HepG2 (cell line): ENCODE results near the gene CPM. TPM values are rescaled to one million over a fixed set of nuclear protein-coding genes. Genes with fewer than 3 reads are reported as not detected.

Source experiments
- ARID4A ChIP-seq: sonication (generic); formaldehyde crosslinking; IDR thresholded peaks from 2 replicates; pipeline ENCODE4 v1.5.0; 2020; ENCODE audit warnings: mild to moderate bottlenecking, missing genetic modification reagents, borderline replicate concordance
- ARNT ChIP-seq: fragments of 450-650 bp; IDR thresholded peaks from 2 replicates; pipeline ENCODE4 v1.6.1; 2017
- FOXP1 ChIP-seq, 2 experiments: fragments of 450-650 bp in 1 of 2; IDR thresholded peaks; 2 replicates each; pipeline ENCODE4 v1.6.1; 2017 to 2018; ENCODE audit warnings: antibody characterized with exemption in 1 of 2
- GZF1 ChIP-seq: sonication (generic); formaldehyde crosslinking; IDR thresholded peaks from 2 replicates; pipeline ENCODE4 v1.5.1; 2020; ENCODE audit warnings: mild to moderate bottlenecking, missing genetic modification reagents
- ISL2 ChIP-seq: sonication (generic); formaldehyde crosslinking; IDR thresholded peaks from 2 replicates; pipeline ENCODE4 v1.5.0; 2020; ENCODE audit warnings: missing genetic modification reagents
- MED13 ChIP-seq: sonication (generic); formaldehyde crosslinking; IDR thresholded peaks from 2 replicates; pipeline ENCODE4 v1.5.0; 2020; ENCODE audit warnings: missing genetic modification reagents
- MTA3 ChIP-seq: sonication (generic); formaldehyde crosslinking; IDR thresholded peaks from 2 replicates; pipeline ENCODE4 v1.4.0; 2020; ENCODE audit warnings: missing genetic modification reagents
- NFE2L1 ChIP-seq: sonication (generic); formaldehyde crosslinking; IDR thresholded peaks from 2 replicates; pipeline ENCODE4 v1.4.0; 2020; ENCODE audit warnings: missing genetic modification reagents, mild to moderate bottlenecking, borderline replicate concordance
- RBM22 ChIP-seq: fragments of 200-400 bp; formaldehyde crosslinking; optimal IDR thresholded peaks from 2 replicates; pipeline ENCODE3; 2017; ENCODE audit warnings: mild to moderate bottlenecking, low read length, moderate library complexity
- YY1 ChIP-seq: IDR thresholded peaks from 2 replicates; pipeline ENCODE4 v1.6.1; 2011; ENCODE audit warnings: low read length, low read depth, moderate library complexity, mild to moderate bottlenecking; ENCODE audit not compliant: insufficient read depth, insufficient replicate concordance
- ZBTB7B ChIP-seq: sonication (generic); formaldehyde crosslinking; IDR thresholded peaks from 2 replicates; pipeline ENCODE4 v1.4.0; 2020; ENCODE audit warnings: missing genetic modification reagents
- ZFY ChIP-seq: sonication (generic); formaldehyde crosslinking; IDR thresholded peaks from 2 replicates; pipeline ENCODE4 v1.4.0; 2020; ENCODE audit warnings: missing genetic modification reagents
- ZNF280B ChIP-seq: sonication (generic); formaldehyde crosslinking; IDR thresholded peaks from 2 replicates; pipeline ENCODE4 v1.5.0; 2020; ENCODE audit warnings: missing genetic modification reagents, mild to moderate bottlenecking, borderline replicate concordance
- ZNF580 ChIP-seq: IDR thresholded peaks from 2 replicates; pipeline ENCODE4 v1.6.1; 2016; ENCODE audit warnings: low read depth, borderline replicate concordance
- ZNF687 ChIP-seq: sonication (generic); formaldehyde crosslinking; IDR thresholded peaks from 2 replicates; pipeline ENCODE4 v1.5.1; 2020; ENCODE audit warnings: mild to moderate bottlenecking, missing genetic modification reagents, moderate library complexity
- ZNF780A ChIP-seq: sonication (generic); formaldehyde crosslinking; IDR thresholded peaks from 2 replicates; pipeline ENCODE4 v1.8.0; 2022; ENCODE audit warnings: mild to moderate bottlenecking, missing genetic modification reagents, moderate library complexity
- polyA plus RNA-seq, 8 experiments: library from polyadenylated mRNA; depleted of rRNA in 3 of 8; stranded (reverse) in 7 of 8; unstranded in 1 of 8; fragments of >200 nt; fragmentation: Illumina TruSeq in 4 of 8; extraction: Trizol in 4 of 8; gene quantifications; 2 replicates each; pipeline versions ENCODE4 v1.2.1 to v1.2.3, GENCODE V29; 2011 to 2016; ENCODE audit warnings: low read depth in 4 of 8, missing spikeins in 1 of 8, mixed read lengths in 1 of 8; ENCODE audit not compliant: insufficient read depth in 1 of 8
- total RNA-seq, 5 experiments: library from RNA; depleted of rRNA; stranded (reverse); fragments of >200 nt; fragmentation: Illumina TruSeq; extraction: Trizol; gene quantifications; 2 replicates each; pipeline ENCODE4 v1.2.3, GENCODE V29; 2016; ENCODE audit warnings: low read depth in 1 of 5

CPM gene
- total and polyA plus RNA-seq, 2 of the 13 experiments (the other 11 are each of a cell fraction or from before 2014, with no cell fraction given) = not detected

GRCh38 chr12:68808388-68809189 lies 124.4 kb downstream of the CPM start (continued):
- TF ChIP-seq ZNF280B (no peak), ARID4A (peak; percentile 82), MTA3 (no peak), ZNF580 (peak; percentile 81; the same call in 1 of the 2 replicates), ZBTB7B (CRISPR knock-in tag) (peak; percentile 86), ZNF687 (CRISPR knock-in tag) (peak; percentile 90), ZNF780A (CRISPR knock-in tag) (no peak), MED13 (CRISPR knock-in tag) (peak; percentile 89), GZF1 (CRISPR knock-in tag) (peak; percentile 46; the same call in 1 of the 2 replicates), ARNT (no peak), ISL2 (CRISPR knock-in tag) (peak; percentile 35; the same call in 1 of the 2 replicates), ZFY (peak; percentile 61; the same call in 1 of the 2 replicates), FOXP1 (IDR thresholded peaks at IDR 0.05) (no peak), FOXP1 (CRISPR knock-in tag; IDR thresholded peaks at IDR 0.05) (peak; percentile 54; the same call in 1 of the 2 replicates), NFE2L1 (CRISPR knock-in tag) (no peak; the same call in 1 of the 2 replicates), YY1 (peak; percentile 18), RBM22 (peak; percentile 64)
